Fibroblast of pulmonary artery (primary cell): ENCODE data around the gene ERC2.
A peak's percentile ranks its signal among the peaks of the same experiment; 100 is the strongest.
"Not testable (repeated sequence)": the region's sequence is repeated elsewhere in the genome, so short reads cannot be mapped to it uniquely, and the experiment has no call there.

ENCODE experiments used
- DNase-seq: peaks from one replicate; pipeline ENCODE4 v3.0.0-alpha.2; 2010; ENCODE audit warnings: low read depth
- H3K4me3 ChIP-seq: replicated peaks from 2 replicates; pipeline ENCODE4 v1.5.1; 2011; ENCODE audit warnings: low read depth, mild to moderate bottlenecking, control low read depth, low read length, moderate library complexity
- CTCF ChIP-seq: IDR thresholded peaks from 2 replicates; pipeline ENCODE4 v1.5.1; 2011; ENCODE audit warnings: mild to moderate bottlenecking, control low read depth, low read length, inconsistent platforms; ENCODE audit errors: missing control alignments

The ERC2 gene

GRCh38 chr3:55508335-55508734 is 959.9 kb downstream of the ERC2 start:
- no peak for TF ChIP-seq CTCF
- DNase-seq = no peak
- H3K4me3 ChIP-seq = no peak overlapping the region

DNA sequence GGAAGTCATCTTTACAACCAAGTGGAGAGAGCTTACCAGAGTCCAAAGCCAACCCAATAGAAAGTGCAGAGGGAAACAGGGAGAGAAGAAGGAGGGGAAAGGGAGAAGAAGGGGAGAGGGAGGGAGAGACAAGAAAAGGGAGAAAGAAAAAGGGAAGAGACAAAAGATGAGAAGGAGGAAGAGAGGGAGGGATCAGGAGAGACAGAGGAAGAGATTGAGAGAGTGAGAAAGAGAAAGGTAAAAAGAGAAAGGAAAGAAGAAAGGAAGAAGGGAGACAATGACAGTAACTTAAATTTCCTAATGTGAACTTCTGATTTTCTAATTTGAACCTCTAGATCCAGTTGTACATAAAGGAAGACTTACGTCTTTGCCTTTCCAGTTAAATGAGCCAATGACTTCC is 960.5 kb downstream of the ERC2 start:
- H3K4me3 ChIP-seq = no peak overlapping the region
- TF ChIP-seq CTCF = no peak
- no peak for DNase-seq

- TF ChIP-seq CTCF = no peak
- H3K4me3 ChIP-seq = no peak overlapping the region
These were observed 962.5 kb downstream of the ERC2 start for GRCh38 chr3:55505776-55506175.

DNA sequence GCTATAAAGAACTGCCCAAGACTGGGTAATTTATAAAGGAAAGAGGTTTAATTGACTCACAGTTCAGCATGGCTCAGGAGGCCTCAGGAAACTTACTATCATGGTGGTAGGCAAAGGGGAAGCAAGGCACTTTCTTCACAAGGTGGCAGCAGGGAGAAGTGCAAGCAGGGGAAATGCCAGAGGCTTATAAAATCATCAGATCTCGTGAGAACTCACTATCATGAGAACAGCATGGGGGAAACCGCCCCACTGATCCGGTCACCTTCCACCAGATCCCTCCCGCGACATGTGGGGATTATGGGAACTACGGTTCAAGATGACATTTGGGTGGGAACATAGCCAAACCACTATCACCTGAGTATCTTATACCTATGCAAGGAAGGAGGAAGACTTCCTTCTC is 963.2 kb downstream of the ERC2 start:
- DNase-seq, H3K4me3 ChIP-seq: not testable (repeated sequence)
- peak; percentile 16 for TF ChIP-seq CTCF

More at GRCh38 chr3:55505776-55506175, 962.5 kb downstream of the ERC2 start:
- no peak for DNase-seq

GRCh38 chr3:55501905-55502304 is 966.4 kb downstream of the ERC2 start:
- no peak for TF ChIP-seq CTCF
- no peak overlapping the region for H3K4me3 ChIP-seq
- DNase-seq = no peak

DNA sequence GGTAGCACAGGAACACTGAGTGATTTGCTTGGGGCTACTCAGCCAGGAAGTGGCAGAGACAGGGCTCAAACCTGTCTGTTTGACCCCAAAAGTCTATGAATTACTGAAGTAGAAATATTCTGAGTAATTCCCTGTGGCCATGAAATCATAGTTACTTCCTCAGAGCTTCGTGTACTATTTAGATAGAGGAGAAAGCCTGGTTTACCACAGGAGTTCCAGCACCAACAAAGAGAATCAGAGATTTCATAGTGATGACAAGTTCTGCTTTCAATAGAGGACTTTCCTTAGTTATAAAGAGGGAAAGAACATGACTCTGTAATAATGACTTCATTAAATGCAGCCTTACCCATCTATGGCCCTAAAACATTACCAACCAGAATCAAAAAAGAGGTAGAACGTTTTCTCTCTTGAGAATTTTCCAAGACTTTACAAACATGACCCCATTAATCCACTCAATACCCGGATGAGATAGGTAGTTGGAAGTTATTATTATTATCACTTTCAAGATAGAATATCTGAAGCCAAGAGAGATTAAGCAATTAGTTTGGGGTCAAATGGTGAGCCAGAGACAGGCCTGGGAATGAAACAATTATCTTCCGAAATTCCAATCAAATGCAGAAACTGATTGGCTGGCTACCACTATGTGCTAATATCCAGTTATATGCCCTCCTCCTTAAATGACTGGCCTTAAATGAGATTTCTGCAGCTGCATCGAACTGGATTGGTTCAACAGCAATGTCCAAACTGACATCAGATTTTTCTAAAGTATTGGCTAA is 967.5 kb downstream of the ERC2 start:
- no peak for DNase-seq
- no peak for TF ChIP-seq CTCF
- H3K4me3 ChIP-seq = no peak overlapping the region

- no peak for DNase-seq
- H3K4me3 ChIP-seq = no peak overlapping the region
- TF ChIP-seq CTCF = no peak
These were observed 969.7 kb downstream of the ERC2 start for GRCh38 chr3:55498520-55498919.
